Measurements from ENCODE around the gene CCDC197. TPM values are rescaled to one million over a fixed set of nuclear protein-coding genes. Genes with fewer than 3 reads are reported as not detected.

The CCDC197 gene
- total and polyA plus RNA-seq, 9 of the 15 experiments (the other 6 are each of a cell fraction or from before 2014, with no cell fraction given), result not detected

GRCh38 chr14:94041551-94042346 is 44.6 kb downstream of the CCDC197 start:
- H3K27ac ChIP-seq (ENCODE audit: extremely low read depth, low read depth, low read length), result no peak overlapping the region
- H3K36me3 ChIP-seq (ENCODE audit: control insufficient read depth, insufficient read depth, low read length), result peaks cover 16% of the 10 kb centered on the region; the same call in 1 of the 3 replicates
- in situ Hi-C loops (cut with MboI) (no loop called here), intact Hi-C loops (cut with micrococcal nuclease) (no loop called here)
- ATAC-seq, result peak; percentile 15; the same call in 2 of the 3 replicates
- no peak for FAIRE-seq
- no peak overlapping the region for H3K9ac ChIP-seq (ENCODE audit: insufficient read depth in 1 of 2, low read depth in 2 of 2, low read length in 2 of 2)
- DNase-seq (ENCODE audit: extremely low read depth in 1 of 4, low spot score in 3 of 4), result no peak
- no peaks in the 10 kb centered on the region for H3K79me2 ChIP-seq (ENCODE audit: control insufficient read depth, insufficient read depth, low read length)
- WGBS (ENCODE audit: insufficient coverage, low coverage, missing lambda C conversion rate), result 22% methylated on average over 9 of the region's 18 CpGs
- peaks cover 4 to 15% of the 10 kb centered on the region in 2 experiments; a peak in 4 of 5 replicates for H3K27me3 ChIP-seq (ENCODE audit: control insufficient read depth in 2 of 2, insufficient read depth in 2 of 2, low read length in 2 of 2)
- H3K4me3 ChIP-seq, result no peak overlapping the region
- no peak overlapping the region for H2AFZ ChIP-seq (ENCODE audit: low read depth, low read length)
- H4K20me1 ChIP-seq (replicated peaks; ENCODE audit: control insufficient read depth, insufficient read depth, low read length), result no peaks in the 10 kb centered on the region
- H3K4me2 ChIP-seq (ENCODE audit: insufficient read depth, low read length), result no peak overlapping the region
- H3K9me3 ChIP-seq (replicated peaks; ENCODE audit: control insufficient read depth, insufficient read depth, low read depth, low read length), result no peaks in the 10 kb centered on the region
- H3K4me1 ChIP-seq (replicated peaks in 1 of 2; ENCODE audit: control insufficient read depth in 2 of 2, insufficient read depth in 2 of 2, low read length in 2 of 2), result peaks cover 0 to 6% of the 10 kb centered on the region in 2 experiments; a peak in 2 of 5 replicates
- BruUV-seq (replicated peaks), result no TSS peak
- no peaks in the 10 kb centered on the region for H3K9me1 ChIP-seq (ENCODE audit: control insufficient read depth, insufficient read depth, low read length)
- POLR2A ChIA-PET, result interaction anchor here (0.7 to 0.9 kb wide), 3 partner anchors 8 to 72 kb away, joined by 3 read pairs; no protein-coding TSS in a partner anchor
- CTCF ChIA-PET (ENCODE audit: low intra/inter-chr PET ratio), result no interaction called here
- TF ChIP-seq GABPB2 (CRISPR knock-in tag; conservative IDR thresholded peaks at IDR 0.05) (no peak), ZNF354B (CRISPR knock-in tag; IDR thresholded peaks at IDR 0.05) (no peak), CREB3L1 (IDR thresholded peaks at IDR 0.05; ENCODE audit: borderline replicate concordance, low read depth) (no peak), RFX7 (CRISPR knock-in tag; IDR thresholded peaks at IDR 0.05) (no peak), ZNF3 (CRISPR knock-in tag; IDR thresholded peaks at IDR 0.05) (no peak), IFI16 (CRISPR knock-in tag; IDR thresholded peaks at IDR 0.05) (no peak), TEAD1 (CRISPR knock-in tag; IDR thresholded peaks at IDR 0.05) (no peak), FOXK2 (conservative IDR thresholded peaks at IDR 0.05 in 1 of 2, IDR thresholded peaks at IDR 0.05 in 1 of 2; ENCODE audit: low read depth in 2 of 2) (no peak), E2F5 (CRISPR knock-in tag; IDR thresholded peaks at IDR 0.05) (no peak), CTBP1 (IDR thresholded peaks at IDR 0.05; ENCODE audit: borderline replicate concordance) (no peak)
